GM12873 (cell line): ENCODE results near the gene MRPL49.

Source experiments
- TF ChIP-seq, protein P1 (sequence below): IDR thresholded peaks from 2 replicates; pipeline ENCODE4 v1.5.1; 2012; ENCODE audit warnings: low read depth, mild to moderate bottlenecking, moderate library complexity, low read length, control low read depth; ENCODE audit not compliant: insufficient read depth; ENCODE audit errors: missing control alignments

MRPL49 gene

DNA sequence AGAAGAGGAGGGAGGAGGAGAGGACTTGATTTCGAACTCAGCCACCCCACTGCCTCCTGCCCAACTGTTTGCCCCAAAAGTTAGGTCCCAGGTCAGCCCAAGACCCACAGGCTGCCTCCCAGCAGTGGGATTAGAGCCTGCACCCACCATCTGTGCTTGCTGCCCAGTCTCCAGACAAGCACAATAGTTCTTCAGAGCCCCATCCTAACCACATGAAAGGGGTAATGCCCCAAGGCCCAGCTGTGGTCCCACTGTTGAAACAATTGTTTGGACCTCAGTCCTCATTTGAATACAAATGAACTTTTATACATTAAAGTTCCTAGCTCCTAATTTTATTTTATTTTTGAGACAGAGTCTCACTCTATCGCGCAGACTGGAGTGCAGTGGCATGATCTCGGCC, 31.5 kb upstream of the MRPL49 start:
- TF ChIP-seq, protein P1, sequence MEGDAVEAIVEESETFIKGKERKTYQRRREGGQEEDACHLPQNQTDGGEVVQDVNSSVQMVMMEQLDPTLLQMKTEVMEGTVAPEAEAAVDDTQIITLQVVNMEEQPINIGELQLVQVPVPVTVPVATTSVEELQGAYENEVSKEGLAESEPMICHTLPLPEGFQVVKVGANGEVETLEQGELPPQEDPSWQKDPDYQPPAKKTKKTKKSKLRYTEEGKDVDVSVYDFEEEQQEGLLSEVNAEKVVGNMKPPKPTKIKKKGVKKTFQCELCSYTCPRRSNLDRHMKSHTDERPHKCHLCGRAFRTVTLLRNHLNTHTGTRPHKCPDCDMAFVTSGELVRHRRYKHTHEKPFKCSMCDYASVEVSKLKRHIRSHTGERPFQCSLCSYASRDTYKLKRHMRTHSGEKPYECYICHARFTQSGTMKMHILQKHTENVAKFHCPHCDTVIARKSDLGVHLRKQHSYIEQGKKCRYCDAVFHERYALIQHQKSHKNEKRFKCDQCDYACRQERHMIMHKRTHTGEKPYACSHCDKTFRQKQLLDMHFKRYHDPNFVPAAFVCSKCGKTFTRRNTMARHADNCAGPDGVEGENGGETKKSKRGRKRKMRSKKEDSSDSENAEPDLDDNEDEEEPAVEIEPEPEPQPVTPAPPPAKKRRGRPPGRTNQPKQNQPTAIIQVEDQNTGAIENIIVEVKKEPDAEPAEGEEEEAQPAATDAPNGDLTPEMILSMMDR: no peak

DNA sequence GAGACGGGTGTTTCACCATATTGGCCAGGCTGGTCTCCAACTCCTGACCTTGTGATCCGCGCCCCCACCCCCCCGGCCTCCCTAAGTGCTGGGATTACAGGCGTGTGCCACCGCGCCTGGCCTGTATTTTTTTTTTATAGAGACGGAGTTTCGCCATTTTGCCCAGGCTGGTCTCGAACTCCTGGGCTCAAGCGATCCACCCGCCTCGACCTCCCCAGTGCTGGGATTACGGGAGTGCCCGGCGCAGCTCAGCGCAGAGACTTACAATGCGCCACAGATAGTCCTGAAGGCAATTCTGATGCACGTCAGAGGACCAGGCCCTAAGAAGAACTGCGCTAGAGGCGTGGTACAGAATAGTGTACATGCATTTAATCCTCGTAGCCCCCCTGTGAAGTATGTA, 26.7 kb upstream of the MRPL49 start:
- TF ChIP-seq, protein P1: no peak

DNA sequence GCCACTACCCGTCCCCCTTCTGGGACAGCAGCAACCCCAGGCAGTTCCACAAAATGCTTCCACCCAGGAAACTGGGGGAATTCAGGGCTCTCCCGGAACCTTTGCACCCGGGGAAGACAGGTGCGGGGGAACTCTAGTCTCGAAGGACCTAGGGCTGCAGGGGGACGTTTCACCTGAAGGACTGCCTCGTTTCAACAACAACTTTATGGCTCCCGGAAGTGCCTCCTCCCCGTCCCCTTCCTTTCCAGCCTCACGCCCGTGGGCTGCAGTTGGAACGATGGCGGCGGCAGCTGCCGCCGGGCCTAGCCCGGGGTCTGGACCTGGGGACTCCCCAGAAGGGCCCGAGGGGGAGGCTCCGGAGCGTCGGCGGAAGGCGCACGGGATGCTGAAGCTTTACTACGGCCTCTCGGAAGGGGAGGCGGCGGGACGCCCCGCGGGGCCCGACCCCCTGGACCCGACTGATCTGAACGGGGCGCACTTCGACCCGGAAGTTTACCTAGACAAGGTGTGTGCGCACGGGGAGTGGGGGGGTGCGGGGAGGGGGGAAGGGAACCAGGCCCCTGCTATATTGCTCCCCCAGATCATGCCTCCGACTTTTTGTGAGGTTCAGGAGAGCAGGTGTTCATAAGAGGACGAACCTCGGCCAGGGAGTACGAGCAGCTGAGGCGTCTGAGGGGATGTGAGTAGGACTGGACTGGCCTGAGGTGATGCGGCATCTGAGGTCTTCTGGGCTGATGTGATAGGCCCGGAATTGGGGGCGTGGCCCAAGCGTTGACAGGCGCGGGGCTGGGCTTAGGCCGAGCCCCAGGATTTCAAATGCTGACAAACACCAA, 25.9 kb upstream of the MRPL49 start, which contains the start of gene VPS51:
Gene VPS51 (plus strand): TSS at position 241 of the 833 bp plus-strand sequence. CDS start 37 bp downstream, at position 278.
- TF ChIP-seq, protein P1: no peak

DNA sequence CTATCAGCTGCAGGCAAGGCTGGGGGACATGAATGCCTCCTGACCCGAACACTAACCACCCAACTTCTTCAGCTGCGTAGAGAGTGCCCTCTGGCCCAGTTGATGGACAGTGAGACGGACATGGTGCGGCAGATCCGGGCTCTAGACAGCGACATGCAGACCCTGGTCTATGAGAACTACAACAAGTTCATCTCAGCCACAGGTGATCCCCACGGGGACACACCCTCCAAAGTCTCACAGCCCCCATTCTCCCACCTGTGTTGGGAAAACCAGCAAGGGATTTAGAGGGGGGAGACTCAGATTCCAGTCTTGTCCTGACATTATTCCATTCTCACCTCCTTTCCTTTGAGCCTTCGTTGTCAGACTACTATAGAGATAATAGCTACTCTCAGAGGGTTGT, 25.2 kb upstream of the MRPL49 start:
- TF ChIP-seq, protein P1: no peak

DNA sequence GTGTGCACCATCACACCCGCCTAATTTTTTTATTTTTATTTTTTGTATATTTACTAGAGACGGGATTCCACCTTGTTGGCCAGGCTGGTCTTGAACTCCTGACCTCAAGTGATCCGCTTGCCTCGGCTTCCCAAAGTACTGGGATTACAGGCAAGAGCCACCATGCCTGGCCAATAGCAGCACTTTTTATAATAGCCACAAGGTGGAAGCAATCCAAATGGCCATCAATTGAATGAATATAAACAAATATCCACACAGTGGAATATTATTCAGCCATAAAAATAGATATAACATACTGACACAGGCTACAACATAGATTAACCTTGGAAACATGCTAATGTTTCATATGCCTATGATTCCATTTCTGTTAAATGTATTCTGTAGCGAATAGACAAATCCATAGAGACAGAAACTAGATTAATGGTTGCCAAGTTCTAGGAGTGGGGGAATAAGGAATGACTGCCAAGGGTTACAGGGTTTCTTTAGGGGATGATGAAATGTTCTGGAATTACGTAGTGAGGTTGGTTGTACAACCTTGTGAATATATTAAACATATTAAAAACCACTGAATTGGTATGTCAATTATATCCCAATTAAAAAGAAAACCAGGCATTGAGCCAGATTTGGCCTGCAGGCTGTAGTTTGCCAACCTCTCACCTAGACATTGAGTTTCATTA, 21.3 kb upstream of the MRPL49 start:
- TF ChIP-seq, protein P1: peak; percentile 10

DNA sequence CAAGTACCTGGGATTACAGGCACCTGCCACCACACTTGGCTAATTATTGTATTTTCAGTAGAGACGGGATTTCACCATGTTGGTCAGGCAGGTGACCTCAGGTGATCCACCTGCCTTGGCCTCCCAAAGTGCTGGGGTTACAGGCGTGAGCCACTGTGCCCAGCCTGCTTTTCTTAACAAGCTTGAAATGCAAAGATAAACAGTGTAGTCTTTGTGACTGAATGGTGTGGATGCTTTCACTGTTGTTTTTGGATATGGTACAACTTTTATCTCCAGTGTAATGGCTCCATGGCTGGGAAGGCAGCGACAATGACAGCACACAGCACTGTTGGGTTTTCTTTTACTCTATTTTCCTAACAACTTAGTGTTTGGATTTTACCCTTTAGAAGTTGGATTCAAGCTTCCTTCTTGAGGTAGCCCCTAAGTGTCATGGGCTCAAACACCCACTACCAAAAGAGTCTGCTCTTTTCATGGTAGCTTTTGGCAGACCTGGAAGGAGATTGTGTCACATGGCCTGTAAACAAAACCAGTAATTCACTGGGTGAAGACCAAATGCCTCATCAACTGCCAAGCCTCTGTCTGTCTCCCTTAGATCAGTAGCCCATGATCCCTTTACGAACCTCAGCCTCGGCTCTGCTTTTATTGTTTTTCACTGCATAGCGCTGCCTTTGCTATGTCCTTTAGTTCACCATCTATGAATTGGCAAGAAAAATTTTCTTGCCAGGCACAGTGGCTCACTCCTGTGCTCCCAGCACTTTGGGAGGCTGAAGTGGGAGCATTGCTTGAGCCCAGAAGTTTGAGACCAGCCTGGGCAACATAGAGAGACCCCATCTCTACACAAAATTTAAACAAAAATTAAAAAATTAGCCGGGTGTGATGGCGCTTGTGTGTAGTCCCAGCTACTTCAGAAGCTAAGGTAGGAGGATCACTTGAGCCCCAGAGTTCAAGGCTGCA, 19.7 kb upstream of the MRPL49 start:
- TF ChIP-seq, protein P1: no peak
